PC-3 (cell line): ENCODE data around the gene GARIN3. TPM values are rescaled to one million over a fixed set of nuclear protein-coding genes. Genes with fewer than 3 reads are reported as not detected.

Experiments
- ATAC-seq: fragments of 200-7000 bp; cut with Tn5 transposase; 2 replicates; pipeline ENCODE4 v1.9.1; 2020; ENCODE audit warnings: mild to moderate bottlenecking, moderate library complexity
- BruUV-seq: library from RNA; stranded (reverse); fragments of 400-500 nt; replicated peaks from 2 replicates; lab custom pipeline; 2021; lab: Mats Ljungman, UMichigan
- CTCF ChIA-PET: fragments of 300-600 bp; sonication (Branson Sonifier 250); formaldehyde crosslinking; loops from one replicate; lab custom pipeline; 2022; ENCODE audit warnings: antibody characterized with exemption; lab: Charles Lee
- POLR2A ChIA-PET: fragments of 300-600 bp; sonication (Branson Sonifier 250); formaldehyde crosslinking; loops from one replicate; lab custom pipeline; 2022; ENCODE audit warnings: antibody characterized with exemption; ENCODE audit not compliant: unreplicated experiment; lab: Charles Lee
- DNase-seq: peaks from one replicate; pipeline ENCODE4 v3.0.0-alpha.2; 2015
- H2AFZ ChIP-seq: fragments of 300-600 bp; sonication (generic); 2 replicates; pipeline ENCODE4 v1.6.0; 2016; ENCODE audit warnings: antibody characterized with exemption, low read length
- H3F3A ChIP-seq: fragments of 300-600 bp; sonication (generic); one replicate; pipeline ENCODE4 v1.6.0; 2017; ENCODE audit warnings: antibody characterized with exemption, low read length, control low read depth, mild to moderate bottlenecking; ENCODE audit not compliant: unreplicated experiment
- H3K27ac ChIP-seq: fragments of 300-600 bp; sonication (generic); 2 replicates; pipeline ENCODE4 v1.5.1; 2016; ENCODE audit warnings: mild to moderate bottlenecking, low read length
- H3K27me3 ChIP-seq: fragments of 300-600 bp; sonication (generic); 2 replicates; pipeline ENCODE4 v1.6.1; 2016; ENCODE audit warnings: low read length, mixed read lengths
- H3K36me3 ChIP-seq: fragments of 300-600 bp; sonication (generic); 2 replicates; pipeline ENCODE4 v1.6.1; 2016; ENCODE audit warnings: low read depth, mixed run types, low read length, mixed read lengths
- H3K4me1 ChIP-seq: fragments of 300-600 bp; sonication (generic); 2 replicates; pipeline ENCODE4 v1.5.1; 2016; ENCODE audit warnings: low read length; ENCODE audit not compliant: insufficient read depth
- H3K4me2 ChIP-seq: fragments of 300-600 bp; sonication (generic); 2 replicates; pipeline ENCODE4 v1.6.0; 2016; ENCODE audit warnings: low read length
- H3K4me3 ChIP-seq: fragments of 300-600 bp; sonication (generic); 2 replicates; pipeline ENCODE4 v1.5.1; 2016; ENCODE audit warnings: mild to moderate bottlenecking, low read length, mixed read lengths
- H3K79me2 ChIP-seq: fragments of 300-600 bp; sonication (generic); 2 replicates; pipeline ENCODE4 v1.6.1; 2017; ENCODE audit warnings: low read length, mixed read lengths
- H3K9ac ChIP-seq: fragments of 300-600 bp; sonication (generic); 2 replicates; pipeline ENCODE4 v1.6.0; 2016; ENCODE audit warnings: mild to moderate bottlenecking, low read length
- H3K9me2 ChIP-seq: fragments of 300-600 bp; sonication (generic); replicated peaks from 2 replicates; pipeline ENCODE4 v1.6.1; 2016; ENCODE audit warnings: mixed run types, low read length, mixed read lengths
- H3K9me3 ChIP-seq: fragments of 300-600 bp; sonication (generic); 2 replicates; pipeline ENCODE4 v1.6.1; 2016; ENCODE audit warnings: low read length, mixed read lengths
- H4K20me1 ChIP-seq: fragments of 300-600 bp; sonication (generic); 2 replicates; pipeline ENCODE4 v1.6.1; 2016; ENCODE audit warnings: low read length, mixed read lengths
- EZH2 ChIP-seq: fragments of 300-600 bp; sonication (generic); IDR thresholded peaks from one replicate; pipeline ENCODE4 v1.6.1; 2017; ENCODE audit warnings: antibody characterized with exemption, mild to moderate bottlenecking, low read length; ENCODE audit not compliant: unreplicated experiment
- EZH2phosphoT487 ChIP-seq: fragments of 300-600 bp; sonication (generic); IDR thresholded peaks from 2 replicates; pipeline ENCODE4 v1.6.1; 2018; ENCODE audit warnings: mild to moderate bottlenecking, antibody characterized with exemption, low read length, borderline replicate concordance
- intact Hi-C: fragments of 100-400 bp; cut with micrococcal nuclease; formaldehyde crosslinking; loops from 2 replicates; pipeline ENCODE4 v1.9.0; 2023
- total RNA-seq: library from RNA; depleted of rRNA; stranded (reverse); fragments of >200 nt; gene quantifications from 2 replicates; pipeline ENCODE4 v1.2.3, GENCODE V29; 2014
- TF ChIP-seq, protein P1 (sequence below): fragments of 300-600 bp; sonication (generic); conservative IDR thresholded peaks from 2 replicates; pipeline ENCODE4 v1.5.1; 2017; ENCODE audit warnings: antibody characterized with exemption, low read depth, mild to moderate bottlenecking, low read length

Gene GARIN3
- total RNA-seq, 1 experiment from 2014 or later, result not detected

- no peak overlapping the region for H3K4me3 ChIP-seq
- H3K4me1 ChIP-seq, result no peaks in the 10 kb centered on the region
- H3K27ac ChIP-seq, result no peak overlapping the region
- no peak overlapping the region for H3K4me2 ChIP-seq
- no peak for TF ChIP-seq EZH2
- TF ChIP-seq EZH2phosphoT487, result no peak
- TF ChIP-seq, protein P1, sequence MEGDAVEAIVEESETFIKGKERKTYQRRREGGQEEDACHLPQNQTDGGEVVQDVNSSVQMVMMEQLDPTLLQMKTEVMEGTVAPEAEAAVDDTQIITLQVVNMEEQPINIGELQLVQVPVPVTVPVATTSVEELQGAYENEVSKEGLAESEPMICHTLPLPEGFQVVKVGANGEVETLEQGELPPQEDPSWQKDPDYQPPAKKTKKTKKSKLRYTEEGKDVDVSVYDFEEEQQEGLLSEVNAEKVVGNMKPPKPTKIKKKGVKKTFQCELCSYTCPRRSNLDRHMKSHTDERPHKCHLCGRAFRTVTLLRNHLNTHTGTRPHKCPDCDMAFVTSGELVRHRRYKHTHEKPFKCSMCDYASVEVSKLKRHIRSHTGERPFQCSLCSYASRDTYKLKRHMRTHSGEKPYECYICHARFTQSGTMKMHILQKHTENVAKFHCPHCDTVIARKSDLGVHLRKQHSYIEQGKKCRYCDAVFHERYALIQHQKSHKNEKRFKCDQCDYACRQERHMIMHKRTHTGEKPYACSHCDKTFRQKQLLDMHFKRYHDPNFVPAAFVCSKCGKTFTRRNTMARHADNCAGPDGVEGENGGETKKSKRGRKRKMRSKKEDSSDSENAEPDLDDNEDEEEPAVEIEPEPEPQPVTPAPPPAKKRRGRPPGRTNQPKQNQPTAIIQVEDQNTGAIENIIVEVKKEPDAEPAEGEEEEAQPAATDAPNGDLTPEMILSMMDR, result no peak
- no peaks in the 10 kb centered on the region for H3F3A ChIP-seq
- no peaks in the 10 kb centered on the region for H3K9me3 ChIP-seq
- ChIA-PET POLR2A (no interaction called here), CTCF (no interaction called here)
- intact Hi-C loops, result no loop called here
- ATAC-seq (no peak), DNase-seq (no peak)
- no peak overlapping the region for H2AFZ ChIP-seq
- H3K36me3 ChIP-seq, result no peaks in the 10 kb centered on the region
- no peak overlapping the region for H3K9ac ChIP-seq
- H3K9me2 ChIP-seq, result no peaks in the 10 kb centered on the region
- no peaks in the 10 kb centered on the region for H3K79me2 ChIP-seq
- peaks cover 90% of the 10 kb centered on the region for H3K27me3 ChIP-seq
- no TSS peak for BruUV-seq
- H4K20me1 ChIP-seq, result no peaks in the 10 kb centered on the region
These were observed 18.1 kb upstream of the GARIN3 start for GRCh38 chr5:157184117-157184670.

DNA sequence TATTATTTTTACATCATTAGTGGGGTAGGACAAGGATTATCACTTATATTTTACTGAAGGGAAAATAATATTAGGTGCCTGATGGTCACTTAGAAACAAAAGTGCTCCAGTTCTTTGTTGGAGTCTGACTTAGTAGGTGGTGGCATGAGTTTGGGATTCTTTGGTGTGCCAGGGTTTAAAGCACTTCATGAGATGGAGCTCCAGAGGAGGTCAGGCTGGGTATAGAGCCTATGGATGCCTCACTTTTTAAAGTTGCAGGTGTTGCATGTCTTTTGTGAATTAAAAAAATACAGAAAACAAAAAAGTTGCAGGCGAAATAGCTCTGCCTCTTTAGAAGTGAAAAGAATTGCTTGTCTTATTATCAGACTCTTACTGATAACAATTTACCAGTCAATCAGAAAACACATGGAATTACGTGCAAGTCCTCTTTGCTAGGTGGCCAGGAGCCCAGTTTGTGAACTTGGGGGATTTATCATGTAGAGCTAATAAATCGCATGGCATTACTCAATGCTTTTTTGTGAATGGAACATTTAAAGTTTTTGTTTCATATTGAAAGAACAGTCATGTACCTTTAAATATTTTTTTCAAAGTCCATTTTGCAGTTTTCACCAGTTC lies 16.2 kb upstream of the GARIN3 start:
- no peak overlapping the region for H3K4me3 ChIP-seq
- no peak overlapping the region for H2AFZ ChIP-seq
- no TSS peak for BruUV-seq
- intact Hi-C loops, result no loop called here
- H3K4me2 ChIP-seq, result no peak overlapping the region
- peaks cover 87% of the 10 kb centered on the region for H3K27me3 ChIP-seq
- ChIA-PET CTCF (interaction anchor here (0.8 kb wide), 1 partner anchor 129 kb away, joined by 5 read pairs; no protein-coding TSS in a partner anchor), POLR2A (no interaction called here)
- H3K79me2 ChIP-seq, result no peaks in the 10 kb centered on the region
- DNase-seq (no peak), ATAC-seq (no peak)
- H3K27ac ChIP-seq, result no peak overlapping the region
- no peaks in the 10 kb centered on the region for H3F3A ChIP-seq
- no peaks in the 10 kb centered on the region for H3K36me3 ChIP-seq
- no peaks in the 10 kb centered on the region for H3K4me1 ChIP-seq
- H3K9ac ChIP-seq, result no peak overlapping the region
- TF ChIP-seq EZH2phosphoT487, result no peak
- no peak for TF ChIP-seq EZH2
- TF ChIP-seq, protein P1, result no peak
- H4K20me1 ChIP-seq, result no peaks in the 10 kb centered on the region
- no peaks in the 10 kb centered on the region for H3K9me2 ChIP-seq
- H3K9me3 ChIP-seq, result no peaks in the 10 kb centered on the region
